Measurements from ENCODE around the gene CCNE1.

- TF ChIP-seq EP300 (IDR thresholded peaks at IDR 0.05; ENCODE audit: low read length) (no peak), RBM22 (IDR thresholded peaks at IDR 0.05; ENCODE audit: low read depth, low read length, poor library complexity, severe bottlenecking) (no peak), CTCF (IDR thresholded peaks at IDR 0.05 in 2 of 3, conservative IDR thresholded peaks at IDR 0.05 in 1 of 3; ENCODE audit: insufficient read depth in 2 of 3, low read depth in 1 of 3, low read length in 3 of 3) (no peak), HDAC2 (IDR thresholded peaks at IDR 0.05) (no peak), RAD21 (CRISPR knock-in tag; conservative IDR thresholded peaks at IDR 0.05 in 1 of 2, IDR thresholded peaks at IDR 0.05 in 1 of 2) (no peak)
These were observed 44.6 kb upstream of the CCNE1 start for GRCh38 chr19:29767039-29767735.
